Camera-type eye (tissue), 1 donor: ENCODE results near the gene IL1A. TPM values are rescaled to one million over a fixed set of nuclear protein-coding genes. Genes with fewer than 3 reads are reported as not detected.

Source experiments
- total RNA-seq: library from RNA; depleted of rRNA; stranded (reverse); fragments of >200 nt; gene quantifications from one replicate; pipeline ENCODE4 v1.2.3, GENCODE V29; 2014

Gene IL1A, protein sequence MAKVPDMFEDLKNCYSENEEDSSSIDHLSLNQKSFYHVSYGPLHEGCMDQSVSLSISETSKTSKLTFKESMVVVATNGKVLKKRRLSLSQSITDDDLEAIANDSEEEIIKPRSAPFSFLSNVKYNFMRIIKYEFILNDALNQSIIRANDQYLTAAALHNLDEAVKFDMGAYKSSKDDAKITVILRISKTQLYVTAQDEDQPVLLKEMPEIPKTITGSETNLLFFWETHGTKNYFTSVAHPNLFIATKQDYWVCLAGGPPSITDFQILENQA
- not detected for total RNA-seq

DNA sequence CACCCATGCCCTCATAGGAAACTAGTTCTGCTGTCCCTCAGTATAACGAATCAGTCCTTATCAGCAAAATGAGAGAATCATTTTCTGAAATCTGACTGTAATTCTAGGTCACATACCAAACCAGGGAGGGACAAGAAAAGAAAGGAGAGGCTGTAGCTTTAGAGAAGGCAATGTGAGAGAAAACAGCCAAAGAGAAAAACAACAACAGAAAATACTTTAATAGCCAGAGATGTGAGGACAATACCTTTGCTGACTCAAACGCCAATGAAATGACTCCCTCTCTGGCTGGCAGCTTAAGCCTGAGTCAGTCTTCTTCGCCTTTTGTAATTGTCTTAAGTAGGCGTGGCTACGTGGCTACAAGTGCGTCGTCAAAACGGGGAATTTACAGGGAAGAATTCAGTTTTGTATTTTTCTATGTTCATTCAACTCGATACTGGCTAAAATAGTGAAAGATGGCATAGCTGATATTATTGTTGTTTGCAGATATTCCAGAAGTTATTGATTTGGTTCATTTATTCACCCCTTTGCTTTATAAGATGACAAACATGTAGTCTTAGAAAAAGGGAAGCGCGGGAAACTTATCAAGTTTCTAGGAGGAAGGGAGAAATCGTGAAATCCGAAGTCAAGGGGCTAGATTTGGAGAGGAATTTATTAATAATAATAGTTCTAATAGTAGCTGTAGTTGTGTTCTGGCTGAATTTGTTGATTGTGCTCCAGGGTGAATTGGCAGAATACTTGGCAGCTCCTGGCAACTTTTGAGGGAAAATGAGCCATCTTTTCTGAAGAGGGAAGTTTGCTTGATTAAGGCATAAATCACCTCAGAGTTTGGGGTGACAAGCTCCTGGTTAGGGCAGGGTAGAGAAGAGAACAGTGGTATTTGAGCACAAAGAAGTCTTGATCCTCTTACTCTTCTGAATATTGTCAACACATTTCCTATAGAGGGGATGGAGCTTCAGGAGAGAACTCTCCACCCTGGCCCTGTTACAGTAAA, at the start of gene IL1A:
TSS of gene IL1A (minus strand) at position 295 of the 991 bp plus-strand sequence. CDS start 723 bp downstream, outside the sequence.

DNA sequence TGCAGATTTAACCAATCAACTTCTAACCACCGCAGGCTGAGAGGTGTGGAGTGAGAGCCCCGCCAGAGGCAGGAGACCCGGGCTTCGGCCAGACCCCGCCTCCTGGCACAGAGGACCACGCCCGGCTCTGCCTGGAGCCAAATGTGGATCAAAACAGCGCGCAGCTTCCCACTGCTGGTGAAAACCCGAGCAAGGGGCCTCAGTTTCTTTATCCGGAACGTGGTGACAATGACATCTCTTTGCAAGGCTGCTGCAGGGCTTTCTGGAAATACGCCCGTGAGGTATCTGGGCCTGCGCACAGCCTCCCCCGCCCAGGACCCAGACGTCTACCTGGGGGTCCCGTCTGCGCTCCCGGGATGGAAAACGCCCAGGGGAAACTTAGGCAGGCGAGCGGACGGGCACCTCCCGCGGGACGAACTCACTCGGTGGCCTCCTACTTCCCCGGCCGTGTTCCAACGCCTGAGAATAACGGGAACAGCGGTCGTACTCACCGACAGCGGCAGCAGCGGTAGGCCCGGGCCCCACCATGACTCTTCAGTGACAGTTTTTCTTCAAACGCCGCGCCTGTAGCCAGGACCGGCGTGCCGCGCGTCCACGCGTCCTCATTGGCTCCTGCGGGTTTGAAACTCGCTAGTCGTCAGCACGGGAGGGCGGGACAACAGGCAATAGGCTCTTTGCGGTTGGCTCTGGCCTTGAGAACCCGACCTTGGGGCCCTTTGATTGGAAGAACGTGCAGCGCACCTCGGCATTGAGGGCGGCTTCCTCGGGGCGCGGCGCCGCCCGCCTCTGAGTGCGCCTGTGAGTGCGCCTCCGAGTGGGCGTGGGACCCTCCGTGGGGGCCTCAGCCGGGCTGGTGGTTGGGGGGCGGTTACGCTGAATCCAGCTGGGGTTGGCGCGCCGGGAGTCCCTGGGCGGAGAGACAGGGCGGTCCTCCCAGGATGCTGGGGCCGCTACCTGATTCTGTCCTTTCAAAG, 19.9 kb downstream of the IL1A start, which contains the start of gene CKAP2L:
TSS of gene CKAP2L (minus strand) at position 539 of the 974 bp plus-strand sequence. CDS start at position 528, 11 bp downstream.

Other genes with a start within 250 kb of the IL1A start
- gene POLR1B, start 242.0 kb downstream of the IL1A start, total RNA-seq: 27.4 TPM
- gene CHCHD5, start 199.9 kb downstream of the IL1A start, total RNA-seq: 28.8 TPM
- 71.6 TPM for gene SLC20A1, start 138.6 kb downstream of the IL1A start, total RNA-seq
- 0.22 TPM for gene NT5DC4, start 63.5 kb downstream of the IL1A start, total RNA-seq
- 8.0 TPM for gene CKAP2L, start 19.9 kb downstream of the IL1A start, total RNA-seq
- gene IL1B, start 52.3 kb upstream of the IL1A start, total RNA-seq: 1.6 TPM
- not detected for gene IL37, start 126.7 kb upstream of the IL1A start, total RNA-seq
- gene IL36G, start 193.5 kb upstream of the IL1A start, total RNA-seq: not detected
- gene IL36A, start 221.0 kb upstream of the IL1A start, total RNA-seq: not detected